Transverse colon (tissue), 4 donors: ENCODE results near the gene TRUB1.

Experiments used
- CTCF ChIP-seq, 5 experiments: fragments of 200-600 bp in 3 of 5; fragments of 450-650 bp in 2 of 5; sonication (generic) in 3 of 5; IDR thresholded peaks; 1 replicate in 2 of 5; 2 replicates in 3 of 5; pipeline ENCODE4 v1.5.1; 2016 to 2017; ENCODE audit warnings: antibody characterized with exemption in 5 of 5, inconsistent platforms in 3 of 5, mild to moderate bottlenecking in 2 of 5, moderate library complexity in 1 of 5
- EP300 ChIP-seq: sonication (generic); formaldehyde crosslinking; IDR thresholded peaks from one replicate; pipeline ENCODE4 v1.6.1; 2017; ENCODE audit warnings: antibody characterized with exemption, low read depth
- POLR2A ChIP-seq: fragments of 450-650 bp; IDR thresholded peaks from one replicate; pipeline ENCODE4 v1.6.1; 2016; ENCODE audit warnings: antibody characterized with exemption, mild to moderate bottlenecking, moderate library complexity
- POLR2AphosphoS5 ChIP-seq, 3 donors: sonication (generic); formaldehyde crosslinking; IDR thresholded peaks; one replicate each; pipeline ENCODE4 v1.6.1; 2016; ENCODE audit warnings: antibody characterized with exemption in 3 of 3

GRCh38 chr10:115022733-115023132 lies 84.7 kb downstream of the TRUB1 start:
- TF ChIP-seq CTCF (IDR thresholded peaks at IDR 0.05) (no peak), POLR2A (no peak), POLR2AphosphoS5 (IDR thresholded peaks at IDR 0.05) (no peak), EP300 (no peak)
